Measurements from ENCODE around the gene CFAP57. TPM values are rescaled to one million over a fixed set of nuclear protein-coding genes. Genes with fewer than 3 reads are reported as not detected.
"Not testable (repeated sequence)": the region's sequence is repeated elsewhere in the genome, so short reads cannot be mapped to it uniquely, and the experiment has no call there.

The CFAP57 gene
- total RNA-seq, 1 donor, result 0.45 TPM

DNA sequence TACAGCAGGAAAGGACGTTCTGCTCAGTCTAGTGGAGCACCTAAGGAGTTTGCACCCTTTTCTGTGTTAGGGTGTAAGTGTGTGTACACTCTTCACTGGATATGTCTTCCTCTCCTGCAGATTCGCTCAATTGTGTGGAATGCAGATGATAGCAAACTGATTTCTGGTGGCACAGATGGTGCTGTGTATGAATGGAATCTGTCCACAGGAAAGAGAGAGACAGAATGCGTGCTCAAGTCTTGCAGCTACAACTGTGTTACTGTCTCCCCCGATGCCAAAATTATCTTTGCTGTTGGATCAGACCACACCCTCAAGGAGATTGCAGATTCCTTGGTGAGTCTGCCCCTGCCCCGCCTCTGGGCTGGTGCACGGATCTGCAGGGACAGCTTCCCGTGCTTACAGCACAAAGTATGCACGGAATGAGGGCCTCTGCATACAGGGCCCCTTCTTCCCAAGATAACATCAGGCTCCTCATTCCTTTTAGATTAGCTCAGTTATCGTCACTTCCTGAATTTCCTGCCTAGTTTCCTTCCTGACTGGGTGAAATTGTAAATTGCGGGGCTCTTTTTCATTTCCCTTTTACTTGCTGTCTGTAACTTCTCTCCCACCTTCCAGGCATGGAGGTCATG lies 34.6 kb downstream of the CFAP57 start:
- peak overlapping the region; percentile 3 for H3K4me3 ChIP-seq (ENCODE audit: low read depth, low read length)
- TF ChIP-seq, protein P1, sequence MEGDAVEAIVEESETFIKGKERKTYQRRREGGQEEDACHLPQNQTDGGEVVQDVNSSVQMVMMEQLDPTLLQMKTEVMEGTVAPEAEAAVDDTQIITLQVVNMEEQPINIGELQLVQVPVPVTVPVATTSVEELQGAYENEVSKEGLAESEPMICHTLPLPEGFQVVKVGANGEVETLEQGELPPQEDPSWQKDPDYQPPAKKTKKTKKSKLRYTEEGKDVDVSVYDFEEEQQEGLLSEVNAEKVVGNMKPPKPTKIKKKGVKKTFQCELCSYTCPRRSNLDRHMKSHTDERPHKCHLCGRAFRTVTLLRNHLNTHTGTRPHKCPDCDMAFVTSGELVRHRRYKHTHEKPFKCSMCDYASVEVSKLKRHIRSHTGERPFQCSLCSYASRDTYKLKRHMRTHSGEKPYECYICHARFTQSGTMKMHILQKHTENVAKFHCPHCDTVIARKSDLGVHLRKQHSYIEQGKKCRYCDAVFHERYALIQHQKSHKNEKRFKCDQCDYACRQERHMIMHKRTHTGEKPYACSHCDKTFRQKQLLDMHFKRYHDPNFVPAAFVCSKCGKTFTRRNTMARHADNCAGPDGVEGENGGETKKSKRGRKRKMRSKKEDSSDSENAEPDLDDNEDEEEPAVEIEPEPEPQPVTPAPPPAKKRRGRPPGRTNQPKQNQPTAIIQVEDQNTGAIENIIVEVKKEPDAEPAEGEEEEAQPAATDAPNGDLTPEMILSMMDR (IDR thresholded peaks at IDR 0.05; ENCODE audit: insufficient read depth, low read length), result no peak
- DNase-seq (ENCODE audit: low read depth), result peak; percentile 97

DNA sequence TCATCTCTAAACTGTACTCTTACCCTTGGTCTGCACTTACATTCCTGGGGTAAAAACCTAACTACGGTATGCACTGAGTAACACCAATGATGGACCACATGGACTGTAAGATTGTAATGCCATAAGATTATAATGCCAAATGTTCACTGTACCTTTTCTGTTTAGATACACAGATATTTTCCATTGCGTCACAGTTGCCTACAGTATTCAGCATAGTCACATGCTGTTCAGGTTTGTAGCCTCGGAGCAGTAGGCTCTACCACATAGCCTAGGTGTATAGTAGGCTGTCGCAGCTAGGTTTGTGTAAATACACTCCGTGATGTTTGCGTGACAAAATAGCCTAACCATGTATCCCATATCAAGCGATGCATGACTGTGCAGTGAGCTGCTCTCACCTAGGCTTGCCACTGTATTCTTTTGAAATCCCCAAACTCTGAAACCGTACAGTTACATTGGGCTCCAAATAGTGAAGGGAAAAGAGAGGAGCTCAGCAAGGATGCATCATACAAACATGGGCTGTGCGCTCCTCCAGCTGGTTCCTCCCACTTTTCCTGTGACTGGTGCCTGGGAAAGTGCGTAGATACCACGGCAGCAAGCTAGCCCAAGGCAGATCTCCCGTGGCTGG lies 35.2 kb downstream of the CFAP57 start:
- no peak for DNase-seq (ENCODE audit: low read depth)
- no peak overlapping the region for H3K4me3 ChIP-seq (ENCODE audit: low read depth, low read length)
- TF ChIP-seq, protein P1 (IDR thresholded peaks at IDR 0.05; ENCODE audit: insufficient read depth, low read length), result no peak

DNA sequence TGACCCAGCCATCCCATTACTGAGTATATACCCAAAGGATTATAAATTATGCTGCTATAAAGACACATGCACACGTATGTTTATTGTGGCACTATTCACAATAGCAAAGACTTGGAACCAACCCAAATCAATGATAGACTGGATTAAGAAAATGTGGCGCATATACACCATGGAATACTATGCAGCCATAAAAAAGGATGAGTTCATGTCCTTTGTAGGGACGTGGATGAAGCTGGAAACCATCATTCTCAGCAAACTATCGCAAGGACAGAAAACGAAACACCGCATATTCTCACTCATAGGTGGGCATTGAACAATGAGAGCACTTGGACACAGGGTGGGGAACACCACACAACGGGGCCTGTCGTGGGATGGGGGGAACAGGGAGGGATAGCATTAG lies 36.1 kb downstream of the CFAP57 start:
- not testable (repeated sequence) for H3K4me3 ChIP-seq (ENCODE audit: low read depth, low read length); DNase-seq (ENCODE audit: low read depth)

DNA sequence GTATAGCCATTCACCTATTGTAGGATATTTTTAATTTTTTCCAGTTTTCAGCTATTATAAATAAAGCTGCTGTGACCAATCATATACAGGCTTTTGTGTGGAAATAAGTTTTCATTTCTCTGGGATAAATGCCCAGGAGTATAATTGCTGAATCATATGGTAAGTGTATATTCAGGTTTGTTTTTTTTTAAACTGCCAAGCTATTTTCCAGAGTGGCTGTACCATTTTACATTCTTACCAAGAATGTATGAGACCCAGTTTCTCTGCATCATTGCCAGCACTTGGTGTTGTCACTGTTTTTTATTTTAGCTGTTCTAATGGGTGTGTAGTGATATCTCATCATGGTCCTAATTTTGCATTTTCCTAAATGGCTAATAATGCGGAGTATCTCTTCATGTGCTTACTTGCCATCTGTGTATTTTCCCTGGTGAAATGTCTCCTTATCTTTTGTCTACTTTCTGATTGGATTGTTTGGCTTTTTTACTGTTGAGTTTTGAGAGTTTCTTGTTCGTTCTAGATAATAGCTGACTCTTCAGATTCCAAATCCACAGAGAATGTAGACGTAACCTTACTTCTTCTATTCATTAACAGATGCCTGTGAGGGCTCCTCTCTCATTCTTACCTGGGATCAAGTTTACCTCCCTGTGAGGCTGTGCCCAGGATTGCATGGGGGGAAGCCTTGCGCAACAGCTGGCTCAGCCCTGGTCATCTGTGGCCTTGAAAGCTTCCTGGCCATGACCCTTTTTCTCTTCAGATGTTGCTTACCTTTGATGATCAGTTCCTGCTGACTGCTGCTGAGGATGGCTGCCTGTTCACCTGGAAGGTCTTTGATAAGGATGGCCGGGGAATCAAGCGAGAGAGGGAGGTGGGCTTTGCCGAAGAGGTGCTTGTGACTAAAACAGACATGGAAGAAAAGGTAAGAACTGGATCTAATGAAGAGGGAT lies 42.6 kb downstream of the CFAP57 start:
- TF ChIP-seq, protein P1 (IDR thresholded peaks at IDR 0.05; ENCODE audit: insufficient read depth, low read length), result no peak
- no peak overlapping the region for H3K4me3 ChIP-seq (ENCODE audit: low read depth, low read length)
- DNase-seq (ENCODE audit: low read depth), result peak; percentile 70

DNA sequence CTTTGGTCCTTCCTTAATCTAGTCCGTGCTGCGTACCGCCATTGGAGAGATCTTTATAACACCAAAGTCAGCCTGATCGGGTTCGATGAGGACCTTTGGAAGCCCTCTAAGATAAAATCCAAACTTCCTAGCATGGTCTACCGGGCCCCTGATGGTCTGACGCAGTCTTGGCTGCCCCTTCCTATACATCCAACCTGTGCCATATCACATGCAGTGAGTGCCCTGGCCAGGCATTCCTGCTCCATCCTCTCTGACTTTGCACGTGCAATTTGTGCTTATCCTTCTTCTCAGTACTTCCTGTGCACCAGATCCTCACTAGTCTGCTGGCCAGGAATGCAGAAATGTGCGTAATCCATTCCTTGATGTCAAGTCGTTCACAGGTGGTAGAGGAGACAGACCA lies 45.6 kb downstream of the CFAP57 start:
- TF ChIP-seq, protein P1 (IDR thresholded peaks at IDR 0.05; ENCODE audit: insufficient read depth, low read length), result no peak
- no peak overlapping the region for H3K4me3 ChIP-seq (ENCODE audit: low read depth, low read length)
- no peak for DNase-seq (ENCODE audit: low read depth)

DNA sequence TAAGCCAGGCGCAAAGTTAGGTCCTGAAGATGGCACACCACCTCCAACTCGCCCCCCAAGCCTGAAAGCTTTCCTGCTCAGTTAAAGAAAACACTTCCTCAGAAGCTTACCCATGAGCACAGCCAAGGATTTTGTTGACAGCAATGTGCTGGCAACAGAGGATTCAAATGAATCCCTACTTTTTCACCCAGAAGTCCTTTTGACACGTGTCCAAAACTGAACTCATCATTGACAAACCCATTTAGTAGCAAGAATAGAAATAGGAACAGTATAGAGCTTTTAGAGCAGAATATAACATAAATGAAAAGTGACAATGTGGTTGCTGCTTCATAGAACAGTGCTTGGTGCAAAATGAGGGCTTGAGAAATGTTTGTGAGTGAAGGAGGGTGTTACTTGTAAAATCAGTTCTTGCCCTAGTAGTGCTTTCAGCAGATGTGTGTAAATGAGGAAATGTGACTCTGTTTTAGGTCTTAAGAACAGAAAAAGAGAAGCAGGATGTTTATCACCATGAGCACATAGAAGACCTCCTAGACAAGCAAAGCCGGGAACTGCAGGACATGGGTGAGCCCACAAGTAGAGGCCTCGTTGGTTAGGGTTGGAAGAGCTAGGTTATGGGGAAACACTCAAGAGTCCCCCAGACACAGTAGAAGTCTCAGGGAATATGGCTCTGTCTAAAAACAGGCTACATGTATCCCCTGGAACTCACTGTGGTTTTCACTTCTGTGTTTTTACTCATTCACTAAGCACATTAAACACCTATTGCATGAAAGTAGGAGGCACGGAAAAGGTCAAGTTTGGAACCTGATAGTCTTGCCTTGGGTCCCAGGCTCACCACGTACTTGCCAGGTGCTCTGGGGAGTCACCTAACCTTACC lies 49.0 kb downstream of the CFAP57 start:
- no peak for DNase-seq (ENCODE audit: low read depth)
- no peak overlapping the region for H3K4me3 ChIP-seq (ENCODE audit: low read depth, low read length)
- TF ChIP-seq, protein P1 (IDR thresholded peaks at IDR 0.05; ENCODE audit: insufficient read depth, low read length), result no peak

All from fibroblast of the aortic adventitia (primary cell).